HepG2 (cell line): ENCODE measurements around the gene ANAPC16. TPM values are rescaled to one million over a fixed set of nuclear protein-coding genes. Genes with fewer than 3 reads are reported as not detected.

Source experiments
- CENPT ChIP-seq: sonication (generic); formaldehyde crosslinking; IDR thresholded peaks from 2 replicates; pipeline ENCODE4 v1.8.0; 2022; ENCODE audit warnings: low read depth, mild to moderate bottlenecking, moderate library complexity, missing genetic modification reagents
- RBM22 ChIP-seq: fragments of 200-400 bp; formaldehyde crosslinking; optimal IDR thresholded peaks from 2 replicates; pipeline ENCODE3; 2017; ENCODE audit warnings: mild to moderate bottlenecking, low read length, moderate library complexity
- ZMAT3 ChIP-seq: sonication (generic); formaldehyde crosslinking; conservative IDR thresholded peaks from 2 replicates; pipeline ENCODE4 v1.7.0; 2021; ENCODE audit warnings: missing genetic modification reagents
- ZNF614 ChIP-seq: IDR thresholded peaks from 2 replicates; pipeline ENCODE4 v1.6.1; 2018; ENCODE audit warnings: missing biosample characterization, missing genetic modification reagents, inconsistent platforms, borderline replicate concordance
- polyA plus RNA-seq, 8 experiments: library from polyadenylated mRNA; depleted of rRNA in 3 of 8; stranded (reverse) in 7 of 8; unstranded in 1 of 8; fragments of >200 nt; fragmentation: Illumina TruSeq in 4 of 8; extraction: Trizol in 4 of 8; gene quantifications; 2 replicates each; pipeline versions ENCODE4 v1.2.1 to v1.2.3, GENCODE V29; 2011 to 2016; ENCODE audit warnings: low read depth in 4 of 8, missing spikeins in 1 of 8, mixed read lengths in 1 of 8; ENCODE audit not compliant: insufficient read depth in 1 of 8
- total RNA-seq, 5 experiments: library from RNA; depleted of rRNA; stranded (reverse); fragments of >200 nt; fragmentation: Illumina TruSeq; extraction: Trizol; gene quantifications; 2 replicates each; pipeline ENCODE4 v1.2.3, GENCODE V29; 2016; ENCODE audit warnings: low read depth in 1 of 5
- TF ChIP-seq, protein P1 (sequence below): sonication (generic); formaldehyde crosslinking; IDR thresholded peaks from 2 replicates; pipeline ENCODE4 v1.5.1; 2020; ENCODE audit warnings: mild to moderate bottlenecking, moderate library complexity, missing genetic modification reagents
- TF ChIP-seq, protein P2 (sequence below), 2 experiments: sonication (generic) in 1 of 2; formaldehyde crosslinking in 1 of 2; IDR thresholded peaks; 2 replicates each; pipeline versions ENCODE4 v1.4.0 to v1.6.1; 2018 to 2020; ENCODE audit warnings: missing genetic modification reagents in 2 of 2, borderline replicate concordance in 1 of 2, low read depth in 1 of 2, mild to moderate bottlenecking in 1 of 2, missing biosample characterization in 1 of 2
- TF ChIP-seq, protein P3 (sequence below): sonication (generic); formaldehyde crosslinking; IDR thresholded peaks from 2 replicates; pipeline ENCODE4 v1.5.0; 2020; ENCODE audit warnings: missing genetic modification reagents
- TF ChIP-seq, protein P4 (sequence below): sonication (generic); formaldehyde crosslinking; IDR thresholded peaks from 2 replicates; pipeline ENCODE4 v1.8.0; 2022; ENCODE audit warnings: missing genetic modification reagents, mild to moderate bottlenecking, moderate library complexity, borderline replicate concordance
- TF ChIP-seq, protein P5 (sequence below): sonication (generic); formaldehyde crosslinking; IDR thresholded peaks from 2 replicates; pipeline ENCODE4 v1.5.1; 2020; ENCODE audit warnings: missing genetic modification reagents, mild to moderate bottlenecking, borderline replicate concordance
- TF ChIP-seq, protein P6 (sequence below): sonication (generic); formaldehyde crosslinking; IDR thresholded peaks from 2 replicates; pipeline ENCODE4 v1.5.0; 2020; ENCODE audit warnings: missing genetic modification reagents, mild to moderate bottlenecking, borderline replicate concordance
- TF ChIP-seq, protein P7 (sequence below): IDR thresholded peaks from 2 replicates; pipeline ENCODE4 v1.6.1; 2012; ENCODE audit warnings: low read length, improper control_type of control experiment

ANAPC16 gene
- total and polyA plus RNA-seq, 2 of the 13 experiments (the other 11 are each of a cell fraction or from before 2014, with no cell fraction given): 74.8 to 89.4 TPM

DNA sequence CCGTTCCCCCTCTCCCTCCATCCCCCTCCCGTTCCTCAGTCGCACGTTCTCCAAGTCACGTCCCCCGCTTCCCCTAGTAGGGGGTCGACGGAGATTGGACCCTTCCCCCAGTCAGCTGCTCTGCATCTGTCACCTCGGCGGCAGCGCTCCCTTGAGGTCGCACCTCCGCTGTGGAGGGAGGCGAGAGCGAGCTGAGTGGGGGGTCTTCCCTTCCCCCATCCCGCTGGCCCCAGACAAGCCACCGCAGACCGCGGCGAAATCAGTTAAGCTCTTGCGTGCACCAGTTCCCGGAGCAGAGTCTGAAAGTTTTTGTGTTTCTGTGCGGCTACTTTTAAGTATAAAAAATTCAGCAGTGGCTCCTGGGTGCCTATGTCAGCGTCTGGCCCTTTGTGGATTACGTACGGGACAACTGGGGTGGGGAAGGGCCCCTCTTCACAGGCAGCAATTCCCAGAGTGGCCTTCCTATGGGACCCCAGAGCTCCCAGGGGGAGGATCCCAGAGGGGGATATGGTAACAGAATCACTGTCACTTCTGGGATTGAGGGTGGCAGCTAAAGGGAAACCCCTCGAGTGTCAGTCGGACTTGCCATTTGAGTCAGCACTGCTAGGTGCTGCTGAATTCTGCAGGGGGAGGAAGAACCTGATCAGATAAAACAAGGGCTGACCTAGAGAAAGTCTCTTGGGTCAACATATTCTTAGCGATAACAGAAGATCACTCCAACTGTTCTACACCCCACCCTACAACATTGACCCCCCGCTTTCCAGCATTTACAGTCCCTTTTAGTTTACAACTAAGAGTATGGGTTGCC lies 45.4 kb downstream of the ANAPC16 start (continued):
- TF ChIP-seq, protein P1, sequence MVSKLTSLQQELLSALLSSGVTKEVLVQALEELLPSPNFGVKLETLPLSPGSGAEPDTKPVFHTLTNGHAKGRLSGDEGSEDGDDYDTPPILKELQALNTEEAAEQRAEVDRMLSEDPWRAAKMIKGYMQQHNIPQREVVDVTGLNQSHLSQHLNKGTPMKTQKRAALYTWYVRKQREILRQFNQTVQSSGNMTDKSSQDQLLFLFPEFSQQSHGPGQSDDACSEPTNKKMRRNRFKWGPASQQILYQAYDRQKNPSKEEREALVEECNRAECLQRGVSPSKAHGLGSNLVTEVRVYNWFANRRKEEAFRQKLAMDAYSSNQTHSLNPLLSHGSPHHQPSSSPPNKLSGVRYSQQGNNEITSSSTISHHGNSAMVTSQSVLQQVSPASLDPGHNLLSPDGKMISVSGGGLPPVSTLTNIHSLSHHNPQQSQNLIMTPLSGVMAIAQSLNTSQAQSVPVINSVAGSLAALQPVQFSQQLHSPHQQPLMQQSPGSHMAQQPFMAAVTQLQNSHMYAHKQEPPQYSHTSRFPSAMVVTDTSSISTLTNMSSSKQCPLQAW (CRISPR knock-in tag): peak; percentile 86
- TF ChIP-seq, protein P2, sequence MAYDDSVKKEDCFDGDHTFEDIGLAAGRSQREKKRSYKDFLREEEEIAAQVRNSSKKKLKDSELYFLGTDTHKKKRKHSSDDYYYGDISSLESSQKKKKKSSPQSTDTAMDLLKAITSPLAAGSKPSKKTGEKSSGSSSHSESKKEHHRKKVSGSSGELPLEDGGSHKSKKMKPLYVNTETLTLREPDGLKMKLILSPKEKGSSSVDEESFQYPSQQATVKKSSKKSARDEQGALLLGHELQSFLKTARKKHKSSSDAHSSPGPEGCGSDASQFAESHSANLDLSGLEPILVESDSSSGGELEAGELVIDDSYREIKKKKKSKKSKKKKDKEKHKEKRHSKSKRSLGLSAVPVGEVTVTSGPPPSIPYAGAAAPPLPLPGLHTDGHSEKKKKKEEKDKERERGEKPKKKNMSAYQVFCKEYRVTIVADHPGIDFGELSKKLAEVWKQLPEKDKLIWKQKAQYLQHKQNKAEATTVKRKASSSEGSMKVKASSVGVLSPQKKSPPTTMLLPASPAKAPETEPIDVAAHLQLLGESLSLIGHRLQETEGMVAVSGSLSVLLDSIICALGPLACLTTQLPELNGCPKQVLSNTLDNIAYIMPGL (CRISPR knock-in tag; IDR thresholded peaks at IDR 0.05; ENCODE audit: borderline replicate concordance in 1 of 2, low read depth in 1 of 2): peak in 1 of 2 experiments; percentile 25; a peak in 2 of 4 replicates
- peak; percentile 93; the same call in 1 of the 2 replicates for TF ChIP-seq ZMAT3
- TF ChIP-seq, protein P3, sequence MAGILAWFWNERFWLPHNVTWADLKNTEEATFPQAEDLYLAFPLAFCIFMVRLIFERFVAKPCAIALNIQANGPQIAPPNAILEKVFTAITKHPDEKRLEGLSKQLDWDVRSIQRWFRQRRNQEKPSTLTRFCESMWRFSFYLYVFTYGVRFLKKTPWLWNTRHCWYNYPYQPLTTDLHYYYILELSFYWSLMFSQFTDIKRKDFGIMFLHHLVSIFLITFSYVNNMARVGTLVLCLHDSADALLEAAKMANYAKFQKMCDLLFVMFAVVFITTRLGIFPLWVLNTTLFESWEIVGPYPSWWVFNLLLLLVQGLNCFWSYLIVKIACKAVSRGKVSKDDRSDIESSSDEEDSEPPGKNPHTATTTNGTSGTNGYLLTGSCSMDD (CRISPR knock-in tag): no peak
- TF ChIP-seq, protein P4, sequence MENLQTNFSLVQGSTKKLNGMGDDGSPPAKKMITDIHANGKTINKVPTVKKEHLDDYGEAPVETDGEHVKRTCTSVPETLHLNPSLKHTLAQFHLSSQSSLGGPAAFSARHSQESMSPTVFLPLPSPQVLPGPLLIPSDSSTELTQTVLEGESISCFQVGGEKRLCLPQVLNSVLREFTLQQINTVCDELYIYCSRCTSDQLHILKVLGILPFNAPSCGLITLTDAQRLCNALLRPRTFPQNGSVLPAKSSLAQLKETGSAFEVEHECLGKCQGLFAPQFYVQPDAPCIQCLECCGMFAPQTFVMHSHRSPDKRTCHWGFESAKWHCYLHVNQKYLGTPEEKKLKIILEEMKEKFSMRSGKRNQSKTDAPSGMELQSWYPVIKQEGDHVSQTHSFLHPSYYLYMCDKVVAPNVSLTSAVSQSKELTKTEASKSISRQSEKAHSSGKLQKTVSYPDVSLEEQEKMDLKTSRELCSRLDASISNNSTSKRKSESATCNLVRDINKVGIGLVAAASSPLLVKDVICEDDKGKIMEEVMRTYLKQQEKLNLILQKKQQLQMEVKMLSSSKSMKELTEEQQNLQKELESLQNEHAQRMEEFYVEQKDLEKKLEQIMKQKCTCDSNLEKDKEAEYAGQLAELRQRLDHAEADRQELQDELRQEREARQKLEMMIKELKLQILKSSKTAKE (CRISPR knock-in tag): peak; percentile 77; the same call in 1 of the 2 replicates
- TF ChIP-seq RBM22: peak; percentile 34
- TF ChIP-seq CENPT (CRISPR knock-in tag): no peak
- TF ChIP-seq, protein P5, sequence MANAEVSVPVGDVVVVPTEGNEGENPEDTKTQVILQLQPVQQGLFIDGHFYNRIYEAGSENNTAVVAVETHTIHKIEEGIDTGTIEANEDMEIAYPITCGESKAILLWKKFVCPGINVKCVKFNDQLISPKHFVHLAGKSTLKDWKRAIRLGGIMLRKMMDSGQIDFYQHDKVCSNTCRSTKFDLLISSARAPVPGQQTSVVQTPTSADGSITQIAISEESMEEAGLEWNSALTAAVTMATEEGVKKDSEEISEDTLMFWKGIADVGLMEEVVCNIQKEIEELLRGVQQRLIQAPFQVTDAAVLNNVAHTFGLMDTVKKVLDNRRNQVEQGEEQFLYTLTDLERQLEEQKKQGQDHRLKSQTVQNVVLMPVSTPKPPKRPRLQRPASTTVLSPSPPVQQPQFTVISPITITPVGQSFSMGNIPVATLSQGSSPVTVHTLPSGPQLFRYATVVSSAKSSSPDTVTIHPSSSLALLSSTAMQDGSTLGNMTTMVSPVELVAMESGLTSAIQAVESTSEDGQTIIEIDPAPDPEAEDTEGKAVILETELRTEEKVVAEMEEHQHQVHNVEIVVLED (CRISPR knock-in tag): no peak; the same call in 1 of the 2 replicates
- TF ChIP-seq, protein P6, sequence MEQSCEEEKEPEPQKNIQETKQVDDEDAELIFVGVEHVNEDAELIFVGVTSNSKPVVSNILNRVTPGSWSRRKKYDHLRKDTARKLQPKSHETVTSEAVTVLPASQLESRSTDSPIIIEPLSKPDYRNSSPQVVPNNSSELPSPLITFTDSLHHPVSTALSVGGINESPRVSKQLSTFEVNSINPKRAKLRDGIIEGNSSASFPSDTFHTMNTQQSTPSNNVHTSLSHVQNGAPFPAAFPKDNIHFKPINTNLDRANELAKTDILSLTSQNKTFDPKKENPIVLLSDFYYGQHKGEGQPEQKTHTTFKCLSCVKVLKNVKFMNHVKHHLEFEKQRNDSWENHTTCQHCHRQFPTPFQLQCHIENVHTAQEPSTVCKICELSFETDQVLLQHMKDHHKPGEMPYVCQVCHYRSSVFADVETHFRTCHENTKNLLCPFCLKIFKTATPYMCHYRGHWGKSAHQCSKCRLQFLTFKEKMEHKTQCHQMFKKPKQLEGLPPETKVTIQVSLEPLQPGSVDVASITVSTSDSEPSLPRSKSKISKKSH (CRISPR knock-in tag): peak; percentile 6; the same call in 1 of the 2 replicates
- TF ChIP-seq, protein P7, sequence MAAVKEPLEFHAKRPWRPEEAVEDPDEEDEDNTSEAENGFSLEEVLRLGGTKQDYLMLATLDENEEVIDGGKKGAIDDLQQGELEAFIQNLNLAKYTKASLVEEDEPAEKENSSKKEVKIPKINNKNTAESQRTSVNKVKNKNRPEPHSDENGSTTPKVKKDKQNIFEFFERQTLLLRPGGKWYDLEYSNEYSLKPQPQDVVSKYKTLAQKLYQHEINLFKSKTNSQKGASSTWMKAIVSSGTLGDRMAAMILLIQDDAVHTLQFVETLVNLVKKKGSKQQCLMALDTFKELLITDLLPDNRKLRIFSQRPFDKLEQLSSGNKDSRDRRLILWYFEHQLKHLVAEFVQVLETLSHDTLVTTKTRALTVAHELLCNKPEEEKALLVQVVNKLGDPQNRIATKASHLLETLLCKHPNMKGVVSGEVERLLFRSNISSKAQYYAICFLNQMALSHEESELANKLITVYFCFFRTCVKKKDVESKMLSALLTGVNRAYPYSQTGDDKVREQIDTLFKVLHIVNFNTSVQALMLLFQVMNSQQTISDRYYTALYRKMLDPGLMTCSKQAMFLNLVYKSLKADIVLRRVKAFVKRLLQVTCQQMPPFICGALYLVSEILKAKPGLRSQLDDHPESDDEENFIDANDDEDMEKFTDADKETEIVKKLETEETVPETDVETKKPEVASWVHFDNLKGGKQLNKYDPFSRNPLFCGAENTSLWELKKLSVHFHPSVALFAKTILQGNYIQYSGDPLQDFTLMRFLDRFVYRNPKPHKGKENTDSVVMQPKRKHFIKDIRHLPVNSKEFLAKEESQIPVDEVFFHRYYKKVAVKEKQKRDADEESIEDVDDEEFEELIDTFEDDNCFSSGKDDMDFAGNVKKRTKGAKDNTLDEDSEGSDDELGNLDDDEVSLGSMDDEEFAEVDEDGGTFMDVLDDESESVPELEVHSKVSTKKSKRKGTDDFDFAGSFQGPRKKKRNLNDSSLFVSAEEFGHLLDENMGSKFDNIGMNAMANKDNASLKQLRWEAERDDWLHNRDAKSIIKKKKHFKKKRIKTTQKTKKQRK: no peak
- TF ChIP-seq ZNF614 (CRISPR knock-in tag): no peak
